Lung (tissue), 12 donors: Measurements from ENCODE around the gene MYLK3. TPM values are rescaled to one million over a fixed set of nuclear protein-coding genes. Genes with fewer than 3 reads are reported as not detected.

Experiments used
- ATAC-seq: fragments of 200-7000 bp; cut with Tn5 transposase; one replicate; pipeline ENCODE4 v1.9.1; 2020; ENCODE audit warnings: moderate number of reproducible peaks; ENCODE audit not compliant: insufficient read depth, low FRiP score
- DNase-seq, 3 donors: peaks; one replicate each; pipeline ENCODE4 v3.0.0-alpha.2; 2013 to 2017
- H3K27ac ChIP-seq, 2 donors: one replicate each; pipeline ENCODE4 v1.5.1; 2013; ENCODE audit warnings: mild to moderate bottlenecking in 2 of 2, moderate library complexity in 2 of 2, control low read depth in 1 of 2, inconsistent platforms in 1 of 2, low read depth in 1 of 2, low read length in 1 of 2
- H3K27me3 ChIP-seq, 3 donors: one replicate each; pipeline ENCODE4 v1.5.1; 2013; ENCODE audit warnings: low read length in 2 of 3; ENCODE audit not compliant: control insufficient read depth in 3 of 3, insufficient read depth in 3 of 3
- H3K36me3 ChIP-seq, 4 donors: one replicate each; pipeline ENCODE4 v1.5.1; 2013; ENCODE audit warnings: low read length in 4 of 4, mild to moderate bottlenecking in 1 of 4, moderate library complexity in 1 of 4; ENCODE audit not compliant: control insufficient read depth in 4 of 4, insufficient read depth in 4 of 4
- H3K4me1 ChIP-seq, 5 donors: one replicate each; pipeline ENCODE4 v1.5.1; 2013; ENCODE audit warnings: low read length in 5 of 5, mild to moderate bottlenecking in 2 of 5, moderate library complexity in 1 of 5; ENCODE audit not compliant: control insufficient read depth in 5 of 5, insufficient read depth in 5 of 5
- H3K4me3 ChIP-seq: one replicate; pipeline ENCODE4 v1.5.1; 2013; ENCODE audit warnings: mild to moderate bottlenecking, control low read depth, moderate library complexity
- H3K9ac ChIP-seq, 2 donors: one replicate each; pipeline ENCODE4 v1.5.1; 2013; ENCODE audit warnings: low read length in 2 of 2, control low read depth in 1 of 2; ENCODE audit not compliant: insufficient read depth in 1 of 2
- H3K9me3 ChIP-seq, 4 donors: one replicate each; pipeline ENCODE4 v1.5.1; 2013; ENCODE audit warnings: low read length in 3 of 4, mild to moderate bottlenecking in 1 of 4, moderate library complexity in 1 of 4; ENCODE audit not compliant: control insufficient read depth in 4 of 4, insufficient read depth in 3 of 4
- CTCF ChIP-seq: IDR thresholded peaks from 2 replicates; pipeline ENCODE4 v1.5.1; 2012; ENCODE audit warnings: mild to moderate bottlenecking; ENCODE audit errors: control extremely low read depth, extremely low read depth
- WGBS, 2 donors: extraction: QIAGEN DNeasy Blood & Tissue Kit; methylation state at CpG; one replicate each; pipeline ENCODE4 v1.1.7; 2013; 5-methylcytosine and 5-hydroxymethylcytosine counted together
- polyA plus RNA-seq, 2 donors: library from polyadenylated mRNA; stranded (reverse); fragments of 200-250 nt; gene quantifications; one replicate each; pipeline ENCODE4 v1.2.1, GENCODE V29; 2013
- total RNA-seq, 2 donors: library from RNA; depleted of rRNA in 1 of 2; stranded (reverse); fragments of >200 nt in 1 of 2; gene quantifications; one replicate each; pipeline ENCODE4 v1.2.1, GENCODE V29; 2014 to 2021
- donor health status: control.
- donor health status: control.
- donor health status: Bipolar disorder and iron deficiency.
- donor health status: healthy.
- donor health status: DM: yes; HTN: yes; CAD: no.

MYLK3 gene
- total and polyA plus RNA-seq, 4 donors = 0.16 to 4.6 (median 1.4) TPM

GRCh38 chr16:46751381-46751780 lies 3.2 kb upstream of the MYLK3 start:
- Histone ChIP-seq H3K9ac (no peak overlapping the region), H3K4me1 (peaks cover 0 to 20% (median 0%) of the 10 kb centered on the region in 5 donors), H3K27ac (peak overlapping the region in 1 of 2 donors; percentile 15), H3K36me3 (no peaks in the 10 kb centered on the region), H3K27me3 (no peaks in the 10 kb centered on the region), H3K4me3 (no peak overlapping the region), H3K9me3 (no peaks in the 10 kb centered on the region)
- no peak for TF ChIP-seq CTCF
- ATAC-seq (no peak), DNase-seq (no peak)
- WGBS, 2 donors = 89 to 95% methylated on average over 7 of the region's 7 CpGs

DNA sequence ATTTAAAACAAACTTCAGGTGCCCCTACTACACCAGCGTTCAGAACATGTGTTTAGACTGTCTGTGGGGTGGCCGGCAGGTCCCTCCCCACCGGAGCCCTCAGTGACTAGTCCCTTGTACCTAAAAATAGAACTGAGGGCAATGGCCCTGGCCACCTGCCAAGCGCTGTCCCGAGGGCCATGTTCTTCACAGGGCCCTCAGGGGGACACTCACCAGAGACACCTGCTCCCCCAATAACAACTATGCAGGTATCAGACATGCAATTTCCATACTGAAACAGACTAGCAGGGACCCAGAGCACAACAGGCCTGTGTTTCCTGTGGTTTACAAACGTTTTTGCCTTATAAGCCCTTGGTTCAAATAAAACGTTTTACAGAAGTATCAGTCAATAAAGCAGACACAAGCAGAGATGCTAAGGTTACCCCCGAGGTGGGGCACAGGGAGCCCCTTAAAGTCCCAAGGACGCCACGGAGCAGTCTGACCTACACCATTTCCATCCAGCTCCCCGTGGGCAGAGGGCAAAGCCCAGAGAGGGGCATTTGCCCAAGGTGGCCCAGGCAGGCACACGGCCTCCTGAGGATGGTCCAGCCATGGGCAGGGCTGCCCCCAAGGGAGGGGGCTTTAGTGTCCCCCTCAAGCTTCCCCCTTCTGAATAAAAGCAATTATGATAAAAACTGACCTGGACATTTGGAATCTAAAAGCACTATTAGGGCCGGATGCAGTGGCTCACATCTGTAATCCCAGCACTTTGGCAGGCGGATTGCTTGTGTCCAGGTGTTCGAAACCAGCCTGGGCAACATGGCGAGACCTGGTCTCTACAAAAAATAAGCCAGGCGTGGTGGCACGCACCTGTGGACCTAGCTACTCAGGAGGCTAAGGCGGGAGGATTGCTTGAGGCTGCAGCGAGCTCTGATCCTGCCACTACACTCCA lies 896 bp upstream of the MYLK3 start:
- Histone ChIP-seq H3K27ac (peak overlapping the region in 1 of 2 donors; percentile 92), H3K9me3 (no peaks in the 10 kb centered on the region), H3K4me3 (no peak overlapping the region), H3K4me1 (peaks cover 0 to 20% (median 0%) of the 10 kb centered on the region in 5 donors), H3K27me3 (no peaks in the 10 kb centered on the region), H3K36me3 (no peaks in the 10 kb centered on the region), H3K9ac (no peak overlapping the region)
- no peak for TF ChIP-seq CTCF
- WGBS, 2 donors = 64 to 66% methylated on average over 20 of the region's 20 CpGs
- ATAC-seq (no peak), DNase-seq (peak in 1 of 3 donors; percentile 25)

GRCh38 chr16:46746821-46747776 lies 1.0 kb downstream of the MYLK3 start:
- no peak for ATAC-seq
- no peaks in the 10 kb centered on the region for H3K36me3 ChIP-seq
- DNase-seq = peak in 2 of 3 donors; percentile 12 to 26
- H3K4me1 ChIP-seq = peaks cover 0 to 20% (median 0%) of the 10 kb centered on the region in 5 donors
- H3K27ac ChIP-seq = peak overlapping the region in 1 of 2 donors; percentile 90
- no peak for TF ChIP-seq CTCF
- WGBS, 2 donors = 87 to 88% methylated on average over 13 to 15 of the region's 15 CpGs
- H3K4me3 ChIP-seq = no peak overlapping the region
- no peaks in the 10 kb centered on the region for H3K9me3 ChIP-seq
- H3K27me3 ChIP-seq = no peaks in the 10 kb centered on the region
- H3K9ac ChIP-seq = no peak overlapping the region
